Measurements from ENCODE around the gene PSME2.
A peak's percentile ranks its signal among the peaks of the same experiment; 100 is the strongest.

PSME2 gene

GRCh38 chr14:24145690-24146452 is 539 bp downstream of the PSME2 start:
- Histone ChIP-seq H3K4me1 (ENCODE audit: control insufficient read depth, insufficient read depth, low read length) (peaks cover 20% of the 10 kb centered on the region), H3K4me3 (ENCODE audit: low read length) (peak overlapping the region; percentile 82), H3K27me3 (ENCODE audit: control insufficient read depth, insufficient read depth, low read length) (no peaks in the 10 kb centered on the region), H3K9ac (ENCODE audit: low read length) (peak overlapping the region; percentile 66), H3K27ac (ENCODE audit: low read depth, low read length) (peak overlapping the region; percentile 92), H3K36me3 (ENCODE audit: control insufficient read depth, insufficient read depth, low read length) (peaks cover 7% of the 10 kb centered on the region)

- no peak overlapping the region for H3K27ac ChIP-seq (ENCODE audit: low read depth, low read length)
- no peak overlapping the region for H3K9ac ChIP-seq (ENCODE audit: low read length)
- peaks cover 20% of the 10 kb centered on the region for H3K4me1 ChIP-seq (ENCODE audit: control insufficient read depth, insufficient read depth, low read length)
- H3K27me3 ChIP-seq (ENCODE audit: control insufficient read depth, insufficient read depth, low read length): no peaks in the 10 kb centered on the region
- peak overlapping the region; percentile 82 for H3K4me3 ChIP-seq (ENCODE audit: low read length)
- H3K36me3 ChIP-seq (ENCODE audit: control insufficient read depth, insufficient read depth, low read length): peaks cover 3% of the 10 kb centered on the region
Observed at GRCh38 chr14:24145219-24145618, 1.2 kb downstream of the PSME2 start.

- Histone ChIP-seq H3K27me3 (ENCODE audit: control insufficient read depth, insufficient read depth, low read length) (no peaks in the 10 kb centered on the region), H3K4me1 (ENCODE audit: control insufficient read depth, insufficient read depth, low read length) (peaks cover 20% of the 10 kb centered on the region), H3K9ac (ENCODE audit: low read length) (no peak overlapping the region), H3K36me3 (ENCODE audit: control insufficient read depth, insufficient read depth, low read length) (no peaks in the 10 kb centered on the region), H3K4me3 (ENCODE audit: low read length) (no peak overlapping the region), H3K27ac (ENCODE audit: low read depth, low read length) (no peak overlapping the region)
Observed at GRCh38 chr14:24144451-24144850, 2.0 kb downstream of the PSME2 start.

- Histone ChIP-seq H3K4me1 (ENCODE audit: control insufficient read depth, insufficient read depth, low read length) (peaks cover 20% of the 10 kb centered on the region), H3K9ac (ENCODE audit: low read length) (no peak overlapping the region), H3K27ac (ENCODE audit: low read depth, low read length) (no peak overlapping the region)
Observed at GRCh38 chr14:24143511-24143910, 2.9 kb downstream of the PSME2 start.

GRCh38 chr14:24141097-24141880 is 5.1 kb downstream of the PSME2 start, which contains the start of gene EMC9:
Gene EMC9, minus strand, starts transcription at chr14:24141591. Its CDS starts 287 bp downstream, at chr14:24141304.
- Histone ChIP-seq H3K27ac (ENCODE audit: low read depth, low read length) (peak within 1 kb of the TSS; percentile 90), H3K4me3 (ENCODE audit: low read length) (peak within 1 kb of the TSS; percentile 83), H3K9ac (ENCODE audit: low read length) (peak within 1 kb of the TSS; percentile 66), H3K36me3 (ENCODE audit: control insufficient read depth, insufficient read depth, low read length) (peaks cover 13% of the 10 kb centered on the region), H3K27me3 (ENCODE audit: control insufficient read depth, insufficient read depth, low read length) (no peaks in the 10 kb centered on the region), H3K4me1 (ENCODE audit: control insufficient read depth, insufficient read depth, low read length) (peaks cover 19% of the 10 kb centered on the region)

More at GRCh38 chr14:24143511-24143910, 2.9 kb downstream of the PSME2 start:
- Histone ChIP-seq H3K36me3 (ENCODE audit: control insufficient read depth, insufficient read depth, low read length) (peaks cover 3% of the 10 kb centered on the region), H3K27me3 (ENCODE audit: control insufficient read depth, insufficient read depth, low read length) (no peaks in the 10 kb centered on the region), H3K4me3 (ENCODE audit: low read length) (no peak overlapping the region)

- no peak overlapping the region for H3K27ac ChIP-seq (ENCODE audit: low read depth, low read length)
- H3K27me3 ChIP-seq (ENCODE audit: control insufficient read depth, insufficient read depth, low read length): no peaks in the 10 kb centered on the region
- H3K9ac ChIP-seq (ENCODE audit: low read length): no peak overlapping the region
- H3K4me1 ChIP-seq (ENCODE audit: control insufficient read depth, insufficient read depth, low read length): peaks cover 13% of the 10 kb centered on the region
- H3K4me3 ChIP-seq (ENCODE audit: low read length): no peak overlapping the region
- peaks cover 13% of the 10 kb centered on the region for H3K36me3 ChIP-seq (ENCODE audit: control insufficient read depth, insufficient read depth, low read length)
Observed at GRCh38 chr14:24139272-24139934, 7.0 kb downstream of the PSME2 start.

- H3K4me3 ChIP-seq (ENCODE audit: low read length): no peak overlapping the region
- no peak overlapping the region for H3K9ac ChIP-seq (ENCODE audit: low read length)
- peaks cover 13% of the 10 kb centered on the region for H3K4me1 ChIP-seq (ENCODE audit: control insufficient read depth, insufficient read depth, low read length)
- no peaks in the 10 kb centered on the region for H3K27me3 ChIP-seq (ENCODE audit: control insufficient read depth, insufficient read depth, low read length)
- H3K36me3 ChIP-seq (ENCODE audit: control insufficient read depth, insufficient read depth, low read length): peaks cover 13% of the 10 kb centered on the region
- no peak overlapping the region for H3K27ac ChIP-seq (ENCODE audit: low read depth, low read length)
Observed at GRCh38 chr14:24138396-24139271, 7.8 kb downstream of the PSME2 start.

GRCh38 chr14:24137529-24138395 is 8.6 kb downstream of the PSME2 start:
- Histone ChIP-seq H3K27ac (ENCODE audit: low read depth, low read length) (no peak overlapping the region), H3K4me1 (ENCODE audit: control insufficient read depth, insufficient read depth, low read length) (peaks cover 13% of the 10 kb centered on the region), H3K27me3 (ENCODE audit: control insufficient read depth, insufficient read depth, low read length) (no peaks in the 10 kb centered on the region), H3K9ac (ENCODE audit: low read length) (no peak overlapping the region), H3K36me3 (ENCODE audit: control insufficient read depth, insufficient read depth, low read length) (peaks cover 13% of the 10 kb centered on the region), H3K4me3 (ENCODE audit: low read length) (peak overlapping the region; percentile 87)

- H3K36me3 ChIP-seq (ENCODE audit: control insufficient read depth, insufficient read depth, low read length): peaks cover 13% of the 10 kb centered on the region
- peak overlapping the region; percentile 87 for H3K4me3 ChIP-seq (ENCODE audit: low read length)
- peak overlapping the region; percentile 91 for H3K27ac ChIP-seq (ENCODE audit: low read depth, low read length)
- no peaks in the 10 kb centered on the region for H3K27me3 ChIP-seq (ENCODE audit: control insufficient read depth, insufficient read depth, low read length)
- H3K4me1 ChIP-seq (ENCODE audit: control insufficient read depth, insufficient read depth, low read length): peaks cover 11% of the 10 kb centered on the region
- H3K9ac ChIP-seq (ENCODE audit: low read length): peak overlapping the region; percentile 82
Observed at GRCh38 chr14:24136684-24137528, 9.5 kb downstream of the PSME2 start.

- Histone ChIP-seq H3K36me3 (ENCODE audit: control insufficient read depth, insufficient read depth, low read length) (peaks cover 13% of the 10 kb centered on the region), H3K4me3 (ENCODE audit: low read length) (peak within 1 kb of the TSS; percentile 87), H3K4me1 (ENCODE audit: control insufficient read depth, insufficient read depth, low read length) (peaks cover 10% of the 10 kb centered on the region), H3K27ac (ENCODE audit: low read depth, low read length) (peak within 1 kb of the TSS; percentile 91), H3K9ac (ENCODE audit: low read length) (peak within 1 kb of the TSS; percentile 82), H3K27me3 (ENCODE audit: control insufficient read depth, insufficient read depth, low read length) (no peaks in the 10 kb centered on the region)
Observed at GRCh38 chr14:24135834-24136683, 10.4 kb downstream of the PSME2 start, which contains the start of gene PSME1. Gene PSME1, plus strand, starts transcription at chr14:24136194. Its CDS starts 69 bp downstream, at chr14:24136263.
